ENCODE results near the gene COPZ2. TPM values are rescaled to one million over a fixed set of nuclear protein-coding genes. Genes with fewer than 3 reads are reported as not detected.
A peak's percentile ranks its signal among the peaks of the same experiment; 100 is the strongest.

The COPZ2 gene
- total RNA-seq, 2 experiments from 2014 or later = 0.47 to 0.88 TPM

- H3K4me3 Mint-ChIP-seq = peak overlapping the region; percentile 85
- intact Hi-C loops (cut with DNase I, micrococcal nuclease) = loop anchor here (1.0 to 10.0 kb wide), 8 partner anchors 23 to 870 kb away; partner anchors contain the start of genes NFE2L1 (in 2 of the 2), ATP5MC1 (in 1 of the 2) and CBX1 (in 1 of the 2)
- CTCF ChIA-PET = interaction anchor here (0.6 to 4.1 kb wide), 16 partner anchors 11 to 593 kb away, joined by 3 to 37 read pairs (median 8); partner anchors contain the start of genes CDK5RAP3, NFE2L1 and SNX11
- Histone ChIP-seq H3K27me3 (ENCODE audit: control insufficient read depth in 1 of 2, insufficient read depth in 2 of 2, low read length in 2 of 2) (peaks cover 14% of the 10 kb centered on the region in 2 experiments), H3K36me3 (ENCODE audit: insufficient read depth, low read length) (no peaks in the 10 kb centered on the region), H3K27ac (ENCODE audit: low read depth in 1 of 2, low read length in 2 of 2) (no peak overlapping the region), H3K4me3 (ENCODE audit: low read length) (peak overlapping the region; percentile 66), H3K4me1 (ENCODE audit: insufficient read depth, low read length) (peaks cover 34% of the 10 kb centered on the region), H3K9me3 (ENCODE audit: control insufficient read depth in 1 of 2, insufficient read depth in 1 of 2, low read length in 2 of 2) (no peaks in the 10 kb centered on the region)
- TF ChIP-seq CTCF (IDR thresholded peaks at IDR 0.05) = peak; percentile 76
- peaks cover 28% of the 10 kb centered on the region for H3K4me1 Mint-ChIP-seq (ENCODE audit: low read depth)
- POLR2A ChIA-PET = interaction anchor here (0.7 to 2.5 kb wide), 8 partner anchors 11 to 593 kb away, joined by 3 to 20 read pairs (median 3); partner anchors contain the start of genes CDK5RAP3 and NFE2L1
- DNase-seq (peak; percentile 95 to 99 (median 98)), ATAC-seq (ENCODE audit: poor library complexity) (peak; percentile 90)
- H3K27me3 Mint-ChIP-seq = peaks cover 71% of the 10 kb centered on the region
- no peaks in the 10 kb centered on the region for H3K36me3 Mint-ChIP-seq (ENCODE audit: low read depth)
- H3K9me3 Mint-ChIP-seq = no peaks in the 10 kb centered on the region
- H3K27ac Mint-ChIP-seq = peak overlapping the region; percentile 78
These were observed 12.3 kb downstream of the COPZ2 start for GRCh38 chr17:48025040-48025903.

- peaks cover 28% of the 10 kb centered on the region for H3K4me1 Mint-ChIP-seq (ENCODE audit: low read depth)
- ATAC-seq (ENCODE audit: poor library complexity) (peak; percentile 13), DNase-seq (peak in 9 of 14 experiments; percentile 22 to 80 (median 49))
- H3K27ac Mint-ChIP-seq = peak overlapping the region; percentile 78
- H3K9me3 Mint-ChIP-seq = no peaks in the 10 kb centered on the region
- peak overlapping the region; percentile 85 for H3K4me3 Mint-ChIP-seq
- Histone ChIP-seq H3K9me3 (ENCODE audit: control insufficient read depth in 1 of 2, insufficient read depth in 1 of 2, low read length in 2 of 2) (no peaks in the 10 kb centered on the region), H3K27me3 (ENCODE audit: control insufficient read depth in 1 of 2, insufficient read depth in 2 of 2, low read length in 2 of 2) (peaks cover 13% of the 10 kb centered on the region in 2 experiments), H3K36me3 (ENCODE audit: insufficient read depth, low read length) (no peaks in the 10 kb centered on the region), H3K4me1 (ENCODE audit: insufficient read depth, low read length) (peaks cover 34% of the 10 kb centered on the region), H3K27ac (ENCODE audit: low read depth in 1 of 2, low read length in 2 of 2) (peak overlapping the region in 1 of 2 donors; percentile 13), H3K4me3 (ENCODE audit: low read length) (peak overlapping the region; percentile 66)
- intact Hi-C loops (cut with DNase I, micrococcal nuclease) = loop anchor here (1.0 to 10.0 kb wide), 10 partner anchors 24 to 870 kb away; partner anchors contain the start of genes NFE2L1 (in 2 of the 2), ATP5MC1 (in 1 of the 2), CBX1 (in 1 of the 2) and SNX11 (in 1 of the 2)
- POLR2A ChIA-PET = interaction anchor here (0.9 to 2.5 kb wide), 4 partner anchors 24 to 594 kb away, joined by 3 to 20 read pairs (median 4); partner anchors contain the start of gene NFE2L1
- TF ChIP-seq CTCF (IDR thresholded peaks at IDR 0.05) = peak; percentile 2
- no peaks in the 10 kb centered on the region for H3K36me3 Mint-ChIP-seq (ENCODE audit: low read depth)
- CTCF ChIA-PET = interaction anchor here (0.9 to 4.1 kb wide), 9 partner anchors 12 to 594 kb away, joined by 3 to 37 read pairs (median 9); partner anchors contain the start of genes CDK5RAP3 and NFE2L1
- peaks cover 75% of the 10 kb centered on the region for H3K27me3 Mint-ChIP-seq
These were observed 13.2 kb downstream of the COPZ2 start for GRCh38 chr17:48024149-48025039.

Measured in CD4-positive, alpha-beta T cell (primary cell).